Spleen (tissue), 7 donors: ENCODE measurements around the gene JARID2.

Experiments
- POLR2A ChIP-seq, 3 donors: fragments of 450-650 bp; IDR thresholded peaks; one replicate each; pipeline ENCODE4 v1.5.1; 2017; ENCODE audit warnings: antibody characterized with exemption in 3 of 3, mild to moderate bottlenecking in 1 of 3
- POLR2AphosphoS5 ChIP-seq, 3 donors: sonication (generic); formaldehyde crosslinking; IDR thresholded peaks; one replicate each; pipeline ENCODE4 v1.5.1; 2017; ENCODE audit warnings: antibody characterized with exemption in 3 of 3
- TF ChIP-seq, protein P1 (sequence below), 11 experiments: fragments of 200-600 bp in 7 of 11; fragments of 450-650 bp in 4 of 11; sonication (generic) in 4 of 11; IDR thresholded peaks in 8 of 11; conservative IDR thresholded peaks in 3 of 11; 1 replicate in 7 of 11; 2 replicates in 4 of 11; pipeline versions ENCODE4 v1.4.0 to v1.8.0; 2016 to 2021; ENCODE audit warnings: antibody characterized with exemption in 11 of 11, inconsistent platforms in 4 of 11, mild to moderate bottlenecking in 1 of 11
- donor health status: DM: no; HTN: no; CAD: no; lungs with moderate emphysema.
- donor health status: DM: no; HTN: no; CAD: no.
- donor health status: DM: no; HTN: no; CAD: no.

DNA sequence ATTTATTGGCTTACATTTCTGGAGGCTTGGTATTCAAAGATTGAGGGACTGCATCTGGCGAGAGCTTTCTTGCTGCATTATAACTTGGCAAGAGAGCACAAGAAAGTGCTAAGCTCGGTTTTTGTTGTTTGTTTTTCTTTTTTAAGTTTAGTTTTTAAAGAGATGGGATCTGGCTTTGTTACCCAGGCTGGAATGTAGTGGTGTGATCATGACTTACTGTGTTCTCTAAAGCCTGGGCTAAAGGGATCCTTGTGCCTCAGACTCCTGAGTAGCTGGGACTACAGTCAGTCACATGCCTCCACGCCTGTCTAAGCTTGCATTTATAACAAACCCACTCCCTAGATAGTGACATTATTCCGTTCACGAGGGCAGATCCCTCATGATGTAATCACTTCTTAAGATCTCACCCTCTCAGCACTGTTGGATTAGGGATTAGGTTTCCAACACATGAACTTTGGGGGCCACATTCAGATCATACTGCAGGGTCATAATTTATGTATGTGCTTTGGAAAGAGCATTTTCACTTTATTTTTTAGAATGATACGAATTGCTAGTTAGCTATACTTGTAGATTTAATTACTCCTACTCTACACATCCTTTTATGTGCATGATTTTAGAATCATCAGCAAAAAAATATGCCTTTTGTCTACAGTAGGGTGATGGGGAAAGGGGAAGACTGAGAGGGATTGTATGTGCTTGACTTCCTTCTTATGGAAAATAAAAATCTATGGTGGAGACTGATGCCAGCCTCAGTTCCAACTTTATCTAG lies 167.8 kb downstream of the JARID2 start:
- no peak for TF ChIP-seq POLR2A (IDR thresholded peaks at IDR 0.05)
- TF ChIP-seq, protein P1, sequence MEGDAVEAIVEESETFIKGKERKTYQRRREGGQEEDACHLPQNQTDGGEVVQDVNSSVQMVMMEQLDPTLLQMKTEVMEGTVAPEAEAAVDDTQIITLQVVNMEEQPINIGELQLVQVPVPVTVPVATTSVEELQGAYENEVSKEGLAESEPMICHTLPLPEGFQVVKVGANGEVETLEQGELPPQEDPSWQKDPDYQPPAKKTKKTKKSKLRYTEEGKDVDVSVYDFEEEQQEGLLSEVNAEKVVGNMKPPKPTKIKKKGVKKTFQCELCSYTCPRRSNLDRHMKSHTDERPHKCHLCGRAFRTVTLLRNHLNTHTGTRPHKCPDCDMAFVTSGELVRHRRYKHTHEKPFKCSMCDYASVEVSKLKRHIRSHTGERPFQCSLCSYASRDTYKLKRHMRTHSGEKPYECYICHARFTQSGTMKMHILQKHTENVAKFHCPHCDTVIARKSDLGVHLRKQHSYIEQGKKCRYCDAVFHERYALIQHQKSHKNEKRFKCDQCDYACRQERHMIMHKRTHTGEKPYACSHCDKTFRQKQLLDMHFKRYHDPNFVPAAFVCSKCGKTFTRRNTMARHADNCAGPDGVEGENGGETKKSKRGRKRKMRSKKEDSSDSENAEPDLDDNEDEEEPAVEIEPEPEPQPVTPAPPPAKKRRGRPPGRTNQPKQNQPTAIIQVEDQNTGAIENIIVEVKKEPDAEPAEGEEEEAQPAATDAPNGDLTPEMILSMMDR (IDR thresholded peaks at IDR 0.05 in 8 of 11, conservative IDR thresholded peaks at IDR 0.05 in 3 of 11): no peak
- TF ChIP-seq POLR2AphosphoS5 (IDR thresholded peaks at IDR 0.05): no peak
